HG02642 (cell line): ENCODE measurements around the gene CRP.
"Not testable (repeated sequence)": the region's sequence is repeated elsewhere in the genome, so short reads cannot be mapped to it uniquely, and the experiment has no call there.

ENCODE experiments used
- ATAC-seq: cut with Tn5 transposase; IDR thresholded peaks from one replicate; pipeline ENCODE4 v1.9.1; 2021; ENCODE audit warnings: mild to moderate bottlenecking; ENCODE audit not compliant: unreplicated experiment, poor library complexity

Gene CRP

GRCh38 chr1:159714529-159714928 lies at the start of gene CRP:
Gene CRP, minus strand, starts transcription at chr1:159714589. Its CDS starts 104 bp downstream, at chr1:159714485.
- ATAC-seq, result no peak

GRCh38 chr1:159763686-159764085 lies 49.3 kb upstream of the CRP start:
- no peak for ATAC-seq

GRCh38 chr1:159756397-159756796 lies 42.0 kb upstream of the CRP start:
- ATAC-seq, result no peak

DNA sequence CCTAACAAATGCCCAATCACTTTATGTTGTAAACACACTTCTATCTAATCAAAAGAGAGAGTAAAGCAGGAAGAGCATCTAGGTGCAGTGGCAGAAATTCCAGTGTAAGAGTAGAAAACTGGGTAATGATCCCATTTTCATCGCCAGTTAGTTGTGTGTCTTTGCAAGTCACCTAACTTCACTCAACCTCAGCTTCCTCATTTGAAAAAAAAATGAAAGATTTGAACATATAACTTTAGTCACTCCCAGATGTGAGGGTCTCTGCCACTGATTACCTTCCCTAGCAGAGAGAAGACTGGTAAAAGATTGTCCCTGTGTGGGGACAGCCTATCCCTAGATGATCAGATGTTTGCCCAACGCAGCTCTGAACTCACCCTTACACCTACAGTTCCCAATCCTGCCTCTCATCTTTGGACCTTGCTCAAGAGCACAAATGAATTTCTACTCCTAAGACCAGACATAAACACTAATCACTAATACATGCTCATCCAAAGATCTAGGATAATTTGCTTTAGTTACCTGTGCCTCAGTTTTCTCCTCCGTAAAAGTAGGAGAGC lies 41.1 kb upstream of the CRP start:
- ATAC-seq, result no peak

DNA sequence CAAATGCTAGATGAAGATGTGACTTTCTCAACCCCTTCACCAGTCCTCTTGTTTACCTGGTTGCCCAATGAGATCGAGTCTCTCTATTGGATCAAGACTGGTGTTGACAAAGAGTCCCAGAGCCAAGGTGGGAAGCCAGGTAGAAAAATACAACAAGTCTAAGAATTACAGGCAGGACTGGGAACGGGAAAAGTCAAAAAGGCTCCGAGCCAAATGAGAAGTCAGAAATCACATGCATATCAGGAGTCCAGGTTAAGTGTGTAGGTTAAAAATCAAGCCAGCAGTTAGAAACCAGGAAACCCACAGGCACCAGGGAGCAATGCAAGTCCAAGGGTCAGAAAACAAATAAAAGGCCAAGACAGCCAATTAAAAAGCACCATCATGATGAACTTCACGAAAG lies 39.0 kb upstream of the CRP start:
- ATAC-seq, result no peak

DNA sequence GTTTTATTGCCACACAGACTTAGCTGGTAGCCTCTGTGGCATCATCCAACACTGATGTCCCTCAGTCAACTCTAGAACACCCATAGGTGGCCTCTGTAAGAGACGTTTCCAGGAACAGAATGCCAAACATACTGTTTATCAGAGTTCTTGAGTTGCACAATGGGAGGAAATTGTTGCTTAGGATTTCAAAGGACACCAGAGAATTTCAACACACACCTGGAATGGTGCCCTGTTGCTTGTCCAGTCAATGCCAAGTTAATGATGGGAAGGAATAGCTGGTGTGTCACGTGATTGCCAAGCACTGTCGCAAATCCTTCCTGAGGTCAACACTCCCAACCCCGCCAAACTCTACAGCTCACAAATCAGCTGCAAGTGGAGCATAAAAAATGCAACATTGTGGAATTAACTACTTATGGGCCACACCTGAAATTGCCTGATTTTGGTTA lies 37.8 kb upstream of the CRP start:
- no peak for ATAC-seq

- ATAC-seq, result no peak
Measured at GRCh38 chr1:159751031-159751430, 36.6 kb upstream of the CRP start.

DNA sequence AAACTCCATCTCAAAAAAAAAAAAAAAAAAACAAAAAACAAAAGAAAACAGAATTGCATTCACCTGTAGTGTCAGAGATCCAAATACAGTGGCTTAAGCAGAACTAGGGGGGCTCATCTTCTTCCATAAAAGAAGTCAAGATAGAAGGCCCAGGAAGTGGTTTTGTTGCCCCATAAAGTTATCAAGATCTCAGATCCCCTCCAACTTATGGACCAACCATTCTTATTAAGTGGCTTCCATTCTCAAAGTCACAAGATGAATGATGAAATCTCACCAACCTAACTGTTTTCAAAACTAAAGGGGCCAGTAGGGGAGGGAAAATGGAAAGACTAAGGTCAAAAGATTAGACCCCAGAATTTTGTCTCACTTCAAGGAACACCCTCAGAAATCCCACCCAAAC lies 36.2 kb upstream of the CRP start:
- ATAC-seq, result no peak

- ATAC-seq, result no peak
Measured at GRCh38 chr1:159749630-159750029, 35.2 kb upstream of the CRP start.

GRCh38 chr1:159748370-159748769 lies 34.0 kb upstream of the CRP start:
- ATAC-seq, result no peak

DNA sequence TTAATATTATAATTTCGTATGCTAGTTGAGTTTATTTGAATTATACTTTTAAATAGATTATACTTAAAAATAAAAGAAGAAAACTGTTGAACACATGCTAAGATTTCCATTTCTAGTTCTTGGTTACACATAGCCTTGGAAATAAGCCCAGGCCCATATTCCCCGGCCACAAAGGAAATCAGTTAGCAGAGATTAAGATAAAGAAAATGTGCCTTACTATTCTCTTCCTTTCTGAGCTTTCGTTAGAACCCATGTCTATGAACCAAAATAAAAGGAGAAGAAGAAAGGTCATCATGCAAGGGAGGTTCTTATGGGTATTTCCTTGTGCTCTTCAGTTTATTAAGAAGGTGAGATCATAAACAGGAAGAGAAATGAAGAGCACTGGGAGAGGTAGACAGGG lies 32.3 kb upstream of the CRP start:
- ATAC-seq, result no peak

GRCh38 chr1:159743651-159744410 lies 29.4 kb upstream of the CRP start:
- no peak for ATAC-seq

DNA sequence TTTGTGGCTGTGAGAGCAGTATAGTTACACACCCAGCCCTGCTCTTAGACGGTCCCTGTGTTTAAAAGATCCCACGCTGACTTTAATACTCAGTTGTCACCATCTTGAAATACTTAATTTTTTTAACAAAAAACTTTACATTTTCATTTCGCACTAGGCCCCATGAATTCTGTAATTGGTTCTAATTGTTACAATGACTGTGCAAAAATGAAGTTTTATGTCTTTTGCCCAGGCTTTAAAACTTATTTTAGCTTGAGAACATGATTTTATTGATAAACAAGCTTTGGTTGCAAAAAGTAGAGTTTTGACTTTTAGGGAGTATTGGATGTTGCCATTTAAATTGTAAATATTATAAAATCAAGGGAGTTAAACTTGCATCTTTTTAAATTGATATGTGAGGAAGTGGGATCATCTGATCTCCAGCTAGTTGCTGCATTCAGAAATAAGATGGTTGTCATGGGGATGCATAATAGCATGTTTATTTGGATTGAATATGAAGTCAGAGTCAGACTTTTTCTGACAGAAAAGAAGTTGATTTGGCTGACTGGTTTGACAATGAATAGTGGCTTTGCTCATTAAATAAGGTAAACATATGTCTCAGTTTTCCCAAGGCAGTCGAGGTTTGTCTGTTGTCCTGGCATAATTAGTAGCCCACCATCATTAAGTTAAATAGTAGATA lies 23.0 kb upstream of the CRP start:
- no peak for ATAC-seq

GRCh38 chr1:159723188-159723587 lies 8.8 kb upstream of the CRP start:
- not testable (repeated sequence) for ATAC-seq

DNA sequence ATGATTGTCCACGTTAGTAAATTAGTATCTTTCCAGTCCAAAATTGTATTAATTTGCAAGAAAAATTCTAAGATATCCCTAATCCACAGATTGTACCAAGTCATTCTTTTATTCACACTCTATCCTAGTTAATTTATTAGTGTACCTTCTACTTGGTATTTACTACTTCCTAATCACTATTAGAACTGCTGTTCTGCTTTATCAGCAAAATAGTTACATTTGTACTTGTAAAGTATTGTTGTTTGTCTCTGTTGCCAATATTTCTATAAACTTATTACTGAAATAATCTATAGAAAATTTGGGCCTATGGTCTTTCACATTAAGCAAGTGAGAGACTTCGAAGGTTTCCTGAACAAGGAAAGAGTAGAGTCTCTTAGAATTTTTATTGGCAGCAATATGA lies 5.6 kb upstream of the CRP start:
- ATAC-seq, result no peak

- ATAC-seq, result no peak
Measured at GRCh38 chr1:159715855-159716254, 1.5 kb upstream of the CRP start.

GRCh38 chr1:159712080-159712479 lies 2.3 kb downstream of the CRP start:
- no peak for ATAC-seq

GRCh38 chr1:159707472-159708260 lies 6.7 kb downstream of the CRP start:
- ATAC-seq, result no peak

- no peak for ATAC-seq
Measured at GRCh38 chr1:159705904-159706256, 8.5 kb downstream of the CRP start.

GRCh38 chr1:159705251-159705903 lies 9.0 kb downstream of the CRP start:
- no peak for ATAC-seq
